Tibial nerve (tissue), 4 donors: ENCODE results near the gene HNF4A.

ENCODE experiments used
- CTCF ChIP-seq, 5 experiments: fragments of 200-600 bp in 3 of 5; fragments of 450-650 bp in 2 of 5; sonication (generic) in 3 of 5; IDR thresholded peaks; one replicate each; pipeline ENCODE4 v1.5.1; 2016 to 2019; ENCODE audit warnings: antibody characterized with exemption in 5 of 5, mild to moderate bottlenecking in 3 of 5, moderate library complexity in 2 of 5
- EP300 ChIP-seq, 2 donors: sonication (generic); formaldehyde crosslinking; IDR thresholded peaks; one replicate each; pipeline ENCODE4 v1.6.1; 2017; ENCODE audit warnings: antibody characterized with exemption in 2 of 2, mild to moderate bottlenecking in 1 of 2

GRCh38 chr20:44354979-44355497 lies 461 bp upstream of the HNF4A start:
- TF ChIP-seq CTCF (IDR thresholded peaks at IDR 0.05) (no peak), EP300 (IDR thresholded peaks at IDR 0.05) (no peak)
